Hindlimb muscle (tissue), 1 donor: ENCODE measurements around the gene COL4A1. TPM values are rescaled to one million over a fixed set of nuclear protein-coding genes. Genes with fewer than 3 reads are reported as not detected.

ENCODE experiments used
- DNase-seq: peaks from one replicate; pipeline ENCODE4 v3.0.0-alpha.2; 2013
- polyA plus RNA-seq: library from polyadenylated mRNA; unstranded; fragments of 120-200 nt; gene quantifications from one replicate; pipeline ENCODE4 v1.2.1, GENCODE V29; 2013; ENCODE audit not compliant: insufficient read length

COL4A1 gene
- polyA plus RNA-seq, 1 donor = 706 TPM

DNA sequence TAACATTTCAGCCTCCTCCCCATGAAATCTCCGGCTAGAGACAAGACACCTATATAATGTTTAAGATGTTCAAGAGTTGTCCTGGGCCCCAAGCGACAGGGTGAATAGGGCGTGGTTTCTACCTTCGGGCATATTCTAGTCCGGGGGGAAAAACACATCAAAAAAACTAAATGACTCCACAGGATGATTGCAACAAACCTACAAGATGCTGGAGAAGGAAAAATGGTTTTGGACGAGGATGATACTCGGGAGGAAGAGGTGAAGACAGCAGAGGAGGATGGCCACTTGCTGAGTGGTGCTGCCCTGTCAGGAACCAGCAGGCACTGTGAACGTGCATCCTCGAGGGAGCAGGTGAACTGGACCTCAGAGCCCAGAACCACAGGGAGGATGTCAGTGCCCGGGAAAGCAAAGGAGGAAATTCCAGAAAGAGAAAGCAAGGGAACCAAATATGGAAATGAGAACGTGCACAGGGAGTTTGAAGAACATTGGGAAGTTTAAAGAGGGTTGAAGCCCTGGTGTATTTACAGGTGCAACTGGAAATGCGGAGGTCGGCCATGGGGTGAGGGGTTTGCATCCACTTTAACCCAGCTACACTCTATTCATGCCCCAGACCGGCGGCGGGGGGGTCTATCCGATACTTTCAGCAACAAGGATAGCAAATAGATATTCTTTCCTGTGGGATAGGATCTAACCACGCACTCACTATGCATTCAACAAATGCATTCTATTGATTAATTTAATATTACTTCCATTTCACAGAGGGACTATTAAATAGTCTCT, 50.6 kb downstream of the COL4A1 start:
- no peak for DNase-seq

DNA sequence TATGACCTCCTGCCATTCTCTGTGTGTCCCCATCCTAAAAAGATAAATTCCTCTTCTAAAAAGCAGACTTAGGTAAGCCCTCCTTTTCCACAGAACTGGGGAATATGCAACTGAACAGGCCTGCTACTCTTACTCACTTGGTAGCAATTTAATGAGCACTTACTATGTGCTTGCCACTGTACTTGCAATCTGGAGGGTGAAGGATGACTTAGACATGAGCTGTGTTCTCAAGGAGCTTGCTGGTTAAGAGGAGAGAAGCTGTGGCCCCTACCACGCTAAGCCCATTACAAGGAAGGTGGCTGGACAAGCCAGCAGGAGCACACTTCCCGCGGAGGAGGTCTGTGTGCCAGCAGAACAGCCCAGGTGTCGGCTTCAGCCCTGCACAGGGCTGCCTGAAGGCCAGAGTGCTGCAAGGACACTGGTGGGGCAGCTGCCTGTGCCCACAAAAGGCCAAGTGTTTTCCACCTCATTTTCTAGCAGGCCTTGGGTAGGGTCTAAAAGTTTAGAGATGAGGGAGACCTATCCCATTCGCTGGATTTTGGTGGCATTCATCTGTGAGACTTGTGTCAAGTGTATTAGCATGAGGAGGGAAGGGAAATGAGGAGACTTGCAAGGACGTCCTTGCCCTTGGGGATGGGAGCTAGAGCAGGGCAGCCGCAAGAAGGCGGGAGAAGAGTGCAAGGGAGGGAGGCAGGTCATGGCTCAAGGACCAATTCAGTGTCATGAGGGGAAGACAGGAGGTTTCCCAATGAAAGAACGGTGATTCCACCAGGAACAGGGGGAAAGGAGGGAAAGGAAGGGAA, 52.0 kb downstream of the COL4A1 start:
- DNase-seq = no peak

DNA sequence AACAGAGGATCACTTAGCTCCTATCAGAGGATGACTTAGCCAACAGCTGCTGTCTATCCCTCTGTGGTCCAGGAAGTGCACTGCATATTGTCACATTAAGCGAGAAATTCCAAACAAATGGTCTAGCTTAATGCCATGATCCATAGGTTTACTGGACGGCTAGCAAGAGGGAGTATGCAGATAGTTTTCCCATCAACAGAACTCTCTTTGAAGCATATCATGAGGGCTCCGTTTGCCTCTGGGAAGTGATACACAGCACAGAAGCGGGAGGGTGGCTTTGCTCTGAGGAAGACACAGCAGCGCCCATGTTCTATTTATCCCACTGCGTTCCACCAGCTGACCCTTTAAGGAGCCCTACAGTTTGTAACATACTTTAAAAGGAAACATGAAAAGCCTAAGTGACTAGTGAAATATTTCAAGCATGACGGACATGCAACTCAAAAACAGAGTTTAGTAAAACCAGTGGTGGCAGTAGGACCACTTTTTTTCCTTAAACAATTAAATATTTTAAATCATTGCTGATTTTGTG, 52.7 kb downstream of the COL4A1 start:
- DNase-seq = no peak

DNA sequence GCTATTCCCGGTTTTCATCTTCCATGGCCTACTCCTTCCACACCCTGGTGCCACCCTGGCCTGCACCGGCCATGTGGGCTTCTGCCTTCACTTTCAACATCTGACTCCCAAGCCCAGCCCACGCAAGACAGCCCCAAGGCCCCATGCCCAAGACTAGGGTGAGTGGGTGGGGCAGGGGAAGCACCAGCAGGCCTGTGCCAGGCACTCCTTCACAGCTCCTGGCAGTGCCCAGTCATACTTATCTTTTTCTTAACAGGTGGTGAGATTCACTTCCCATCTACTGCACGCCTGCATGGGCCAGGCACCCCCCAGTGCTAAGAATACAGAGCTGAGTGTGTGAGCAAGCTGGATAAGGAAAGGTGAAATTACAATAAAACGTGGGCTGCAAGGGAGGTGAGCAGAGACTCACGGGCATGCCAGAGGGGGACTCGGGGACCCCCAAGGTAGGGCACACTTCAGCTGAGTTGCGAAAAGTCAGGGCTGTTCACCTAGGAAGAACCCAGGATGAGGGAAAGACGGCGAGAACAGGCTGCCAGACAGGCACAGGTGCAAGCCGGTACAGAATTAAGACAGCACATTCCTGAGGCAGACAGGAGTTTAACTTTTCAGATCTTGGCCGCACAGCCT, 55.7 kb downstream of the COL4A1 start:
- no peak for DNase-seq

DNA sequence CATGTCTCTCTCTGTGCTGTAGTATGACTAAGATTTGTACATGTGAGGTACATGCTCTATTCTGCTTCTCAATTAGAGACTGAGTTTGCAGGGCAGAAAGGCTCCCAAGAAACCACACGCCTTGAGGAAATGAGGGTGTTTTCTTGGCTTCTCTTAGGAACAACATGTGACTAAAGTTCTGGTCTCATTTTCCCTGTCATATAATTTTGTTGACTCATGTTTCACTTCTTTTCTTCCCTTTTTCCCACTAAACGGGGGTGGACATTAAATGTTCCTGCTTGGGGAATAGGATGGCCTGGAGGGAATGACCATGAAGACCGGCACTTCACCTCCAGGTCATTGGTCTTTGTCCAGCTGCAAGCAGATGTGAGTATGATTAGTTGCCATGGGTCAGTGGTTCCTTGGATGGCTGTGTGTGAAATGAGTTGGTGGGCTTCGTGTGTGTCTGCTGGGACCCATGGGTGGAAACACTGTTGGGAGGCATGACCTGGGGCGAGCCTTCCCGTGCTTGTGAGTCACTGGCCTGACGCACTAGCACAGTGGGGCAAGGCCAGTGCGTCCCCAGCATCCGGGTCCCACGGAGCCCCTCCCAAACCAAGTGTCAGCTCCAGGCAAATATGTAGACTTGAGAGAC, 56.6 kb downstream of the COL4A1 start:
- DNase-seq = no peak

DNA sequence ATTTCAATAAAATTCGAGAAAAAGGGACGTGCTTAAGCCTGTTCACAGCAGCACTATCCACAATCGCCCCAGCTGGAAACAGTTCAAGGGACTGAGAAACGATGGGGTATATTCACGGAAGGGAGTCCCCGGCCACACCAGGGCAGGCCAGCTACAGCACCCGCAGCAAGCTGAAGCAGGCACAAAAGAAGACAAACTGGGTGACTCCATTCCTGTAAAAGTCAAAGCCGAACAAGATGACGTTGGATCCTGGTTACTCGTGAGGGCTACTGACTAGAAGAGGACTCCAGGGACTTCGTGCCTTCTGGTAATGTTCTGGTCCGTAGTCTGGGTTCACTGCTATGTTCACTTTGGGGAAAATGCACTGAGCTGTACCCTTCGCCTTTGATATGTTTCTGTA, 57.6 kb downstream of the COL4A1 start:
- no peak for DNase-seq

DNA sequence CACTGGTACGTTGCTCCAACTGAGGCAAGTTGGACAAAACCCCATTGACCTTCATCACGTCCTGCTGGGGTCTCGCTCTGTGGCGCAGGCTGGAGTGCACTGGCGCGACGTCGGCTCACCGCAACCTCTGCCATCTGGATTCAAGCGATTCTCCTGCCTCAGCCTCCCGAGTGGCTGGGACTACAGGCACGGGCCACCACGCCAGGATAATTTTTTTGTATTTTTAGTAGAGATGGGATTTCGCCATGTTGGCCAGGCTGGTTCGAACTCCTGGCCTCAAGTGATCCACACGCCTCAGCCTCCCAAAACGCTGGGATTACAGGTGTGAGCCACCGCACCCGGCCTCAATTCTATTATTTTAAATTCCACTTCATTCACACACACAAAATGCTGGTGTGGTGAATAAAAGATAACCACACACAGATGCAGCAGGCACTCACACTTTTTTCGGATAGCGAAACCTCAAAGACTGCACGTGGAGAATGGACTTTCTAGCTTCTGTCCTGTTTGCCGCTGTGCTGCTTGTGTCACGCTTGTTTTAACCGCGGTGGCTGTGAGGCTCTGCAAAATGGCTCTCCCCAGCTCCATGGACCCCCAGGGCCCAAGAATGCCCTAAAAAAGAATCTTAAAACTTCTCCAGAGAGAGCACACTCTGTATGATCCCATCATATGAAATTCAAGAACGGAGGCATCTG, 58.4 kb downstream of the COL4A1 start:
- DNase-seq = no peak

DNA sequence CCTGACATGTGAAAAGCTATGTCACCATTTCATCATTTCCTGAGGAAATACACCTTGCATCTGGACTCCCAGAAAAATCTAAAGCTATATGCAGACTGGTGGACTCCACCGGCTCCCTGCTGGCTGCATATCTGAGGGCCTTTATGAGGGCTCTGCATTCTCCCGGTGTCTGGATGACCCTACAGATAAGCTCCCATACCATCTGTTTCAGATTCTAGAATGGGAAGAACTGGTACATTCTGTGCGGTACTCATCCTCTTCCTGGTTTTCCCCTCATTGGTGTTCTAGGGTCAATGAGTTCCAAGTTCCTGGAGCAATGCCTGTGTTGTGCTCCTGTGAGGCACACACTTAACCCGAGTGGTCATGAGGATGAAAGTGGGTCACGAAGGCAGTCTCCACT, 60.4 kb downstream of the COL4A1 start:
- DNase-seq = no peak

DNA sequence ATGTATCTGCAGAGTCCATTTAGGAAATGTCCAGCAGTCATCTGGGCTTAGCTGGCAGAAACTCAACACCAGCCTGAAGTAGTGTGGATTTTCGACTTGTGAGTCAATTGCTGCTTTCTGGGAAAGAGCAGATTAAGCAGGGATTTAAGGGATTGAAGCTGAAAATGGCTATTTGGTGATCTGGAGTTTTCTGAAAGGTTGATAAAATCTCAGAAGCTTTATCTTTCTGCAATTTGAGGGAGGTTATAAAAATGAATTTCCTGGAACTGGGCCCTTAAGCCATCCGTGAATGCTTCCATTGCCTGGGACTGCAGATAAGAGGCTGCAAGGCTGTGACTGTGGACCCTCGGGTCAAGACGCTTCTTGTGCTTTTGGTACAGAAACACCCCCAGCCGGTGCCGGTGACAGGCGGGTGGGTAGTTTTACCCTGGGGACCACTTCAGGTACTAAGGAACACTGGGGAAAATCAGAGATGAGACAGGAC, 61.5 kb downstream of the COL4A1 start:
- no peak for DNase-seq

DNA sequence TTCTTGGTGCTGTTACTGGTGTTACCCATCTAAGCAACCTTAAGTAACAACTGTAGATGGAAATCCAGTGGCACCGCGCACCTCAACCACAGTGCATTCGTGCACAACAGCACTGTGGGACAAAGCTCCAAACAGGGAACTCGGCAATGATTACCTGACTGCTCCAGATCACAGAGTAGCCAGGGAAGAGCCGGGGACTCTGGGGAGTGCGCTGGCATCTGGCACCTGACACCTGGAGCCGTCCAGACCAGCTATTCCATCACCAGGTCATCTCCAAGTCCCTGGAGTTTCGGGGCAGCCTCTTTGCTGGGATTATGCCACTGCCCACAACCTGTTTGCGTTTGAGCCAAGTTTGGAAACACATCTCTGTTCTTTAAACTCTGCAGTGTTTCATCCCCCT, 62.0 kb downstream of the COL4A1 start:
- DNase-seq = no peak

DNA sequence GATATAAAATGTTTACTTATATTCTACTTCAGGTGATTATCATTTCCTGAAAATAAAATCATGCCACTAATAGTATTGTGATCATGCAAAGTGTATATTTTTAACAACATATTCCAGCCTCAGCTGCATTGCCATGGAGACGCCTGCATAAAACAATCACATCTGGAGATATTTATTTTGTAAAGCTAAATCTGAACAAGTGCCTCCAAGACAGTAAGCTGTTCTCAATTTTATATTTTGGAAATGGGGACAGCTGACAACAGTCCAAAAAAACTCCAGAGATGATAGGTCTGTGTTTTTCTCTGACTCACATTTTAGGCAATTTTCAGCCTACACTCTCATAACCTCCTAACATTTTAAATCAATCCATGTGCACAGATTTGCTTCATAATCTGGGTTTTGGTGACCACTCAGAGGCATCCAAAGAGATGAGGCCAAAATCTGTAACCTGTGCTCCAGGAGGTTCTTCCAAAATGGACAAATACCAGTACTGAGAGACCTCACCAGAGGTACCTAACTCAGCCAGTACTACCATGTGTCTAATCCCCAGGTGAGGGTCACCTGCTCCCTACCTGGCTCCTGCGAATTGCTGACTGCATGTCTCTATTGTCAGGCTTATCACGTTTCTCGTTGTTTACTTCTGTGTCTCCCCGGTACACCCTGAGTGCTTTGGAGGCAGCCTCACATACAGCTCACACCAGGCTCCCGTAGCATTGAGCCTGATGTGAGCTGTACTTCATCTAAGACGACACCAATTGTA, 62.7 kb downstream of the COL4A1 start:
- peak; percentile 89 for DNase-seq

DNA sequence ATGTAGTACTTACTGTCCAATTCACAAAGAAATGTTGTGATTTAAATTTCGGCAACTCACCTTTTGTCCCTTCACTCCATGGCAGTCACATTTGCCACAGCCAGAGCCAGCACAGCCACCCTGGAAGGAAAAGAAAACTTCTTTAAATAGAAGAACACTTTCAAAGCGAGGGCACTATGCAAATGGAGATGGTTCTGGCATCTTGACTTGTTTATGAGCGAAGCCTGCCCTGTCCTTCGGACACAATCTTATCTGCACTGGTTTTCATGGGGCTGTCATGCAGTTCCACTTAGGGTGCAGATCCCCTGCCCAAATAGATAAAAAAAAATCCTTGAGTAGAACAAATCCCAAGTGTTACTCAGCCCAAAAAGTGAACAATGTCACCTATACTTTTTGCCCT, 64.3 kb downstream of the COL4A1 start:
- DNase-seq = no peak

DNA sequence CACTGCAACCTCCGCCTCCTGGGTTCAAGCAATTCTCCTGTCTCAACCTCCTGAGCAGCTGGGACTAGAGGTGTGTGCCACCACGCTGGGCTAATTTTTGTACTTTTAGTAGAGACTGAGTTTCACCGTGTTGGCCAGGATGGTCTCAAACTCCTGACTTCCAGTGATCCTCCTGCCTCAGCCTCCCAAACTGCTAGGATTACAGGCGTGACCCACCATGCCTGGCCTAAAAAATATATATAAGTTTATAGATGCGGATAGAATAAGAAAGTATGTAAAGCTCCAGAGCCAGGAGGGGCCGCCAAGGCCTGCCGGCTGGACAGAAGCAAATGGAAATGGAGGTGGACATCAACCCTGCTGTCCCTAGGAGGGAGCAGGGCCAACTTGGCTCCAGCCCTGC, 66.0 kb downstream of the COL4A1 start:
- DNase-seq = no peak

DNA sequence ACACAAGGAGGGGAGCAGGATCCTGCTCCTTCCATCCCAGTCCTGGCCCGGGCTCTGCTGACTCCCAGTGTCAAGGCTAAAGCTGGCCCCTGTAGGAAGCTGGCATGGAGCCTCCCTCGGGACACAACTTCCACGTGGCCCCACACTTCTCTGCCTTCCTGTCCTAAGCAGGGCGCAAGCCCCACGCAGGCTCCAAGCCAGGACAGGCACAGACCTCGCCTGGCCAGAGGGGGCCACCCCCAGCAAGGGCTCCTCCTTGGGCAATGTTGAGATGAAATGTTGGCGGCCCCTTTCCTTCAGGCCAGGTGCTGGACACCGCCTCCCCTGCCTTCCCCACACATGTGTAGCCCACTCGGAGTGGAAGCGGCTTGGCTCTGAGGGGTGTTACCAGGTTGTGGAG, 66.6 kb downstream of the COL4A1 start:
- DNase-seq = no peak

DNA sequence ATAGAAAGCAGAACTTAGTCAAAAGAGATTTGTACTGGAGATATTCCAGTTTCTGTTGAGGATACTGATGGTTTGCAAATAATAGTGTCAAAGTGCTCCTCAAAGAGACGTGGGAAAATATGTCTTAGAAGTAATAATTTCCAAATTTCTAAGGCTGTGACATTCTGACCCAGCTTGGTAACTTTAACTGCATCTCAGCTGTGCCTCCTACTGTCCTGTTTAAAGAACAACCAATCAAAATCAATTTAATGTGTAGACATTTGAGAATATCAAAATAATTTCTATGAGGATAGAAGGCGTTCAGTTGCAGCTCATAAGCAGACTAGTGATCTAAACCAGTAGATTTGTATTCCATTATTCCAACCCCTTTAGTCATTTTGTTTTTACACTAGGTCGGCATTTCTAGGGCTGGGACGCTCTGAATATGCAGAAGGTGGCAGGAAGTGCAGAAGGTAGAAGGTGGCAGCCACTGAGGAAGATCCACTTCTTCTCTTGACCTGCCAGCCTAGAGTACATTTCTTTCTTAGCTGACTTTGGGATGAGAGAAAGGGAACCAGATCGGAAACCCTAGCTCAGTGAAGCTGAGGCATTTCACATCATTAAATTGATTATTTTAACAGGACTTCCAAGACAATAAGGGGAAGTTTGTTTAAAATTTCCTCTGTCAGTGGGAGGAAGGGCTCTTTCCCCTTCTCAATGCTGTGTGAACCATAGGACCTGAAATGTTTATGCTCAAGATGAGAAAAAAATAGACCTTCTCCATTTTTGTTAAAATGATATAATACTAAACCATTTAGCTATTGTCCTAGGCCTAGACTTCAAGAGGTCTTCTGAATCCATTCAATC, 67.5 kb downstream of the COL4A1 start:
- no peak for DNase-seq

DNA sequence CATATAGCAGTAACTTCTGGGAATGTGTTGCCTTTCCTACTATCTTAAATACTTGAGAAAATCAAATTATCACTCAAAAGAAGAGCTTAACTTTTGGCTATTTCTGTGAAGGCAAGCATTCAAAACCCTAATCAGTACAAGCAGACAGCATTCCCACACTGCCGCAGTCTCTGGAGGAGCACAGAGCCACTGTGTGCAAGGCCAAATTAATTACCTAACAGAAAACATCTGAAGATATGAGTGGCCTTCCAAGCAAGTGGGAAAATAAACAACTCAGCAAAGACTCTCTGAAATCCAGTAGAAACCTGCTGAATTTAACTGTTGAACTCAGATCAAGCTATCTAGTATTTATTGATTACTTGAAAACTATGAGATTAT, 68.2 kb downstream of the COL4A1 start:
- no peak for DNase-seq

DNA sequence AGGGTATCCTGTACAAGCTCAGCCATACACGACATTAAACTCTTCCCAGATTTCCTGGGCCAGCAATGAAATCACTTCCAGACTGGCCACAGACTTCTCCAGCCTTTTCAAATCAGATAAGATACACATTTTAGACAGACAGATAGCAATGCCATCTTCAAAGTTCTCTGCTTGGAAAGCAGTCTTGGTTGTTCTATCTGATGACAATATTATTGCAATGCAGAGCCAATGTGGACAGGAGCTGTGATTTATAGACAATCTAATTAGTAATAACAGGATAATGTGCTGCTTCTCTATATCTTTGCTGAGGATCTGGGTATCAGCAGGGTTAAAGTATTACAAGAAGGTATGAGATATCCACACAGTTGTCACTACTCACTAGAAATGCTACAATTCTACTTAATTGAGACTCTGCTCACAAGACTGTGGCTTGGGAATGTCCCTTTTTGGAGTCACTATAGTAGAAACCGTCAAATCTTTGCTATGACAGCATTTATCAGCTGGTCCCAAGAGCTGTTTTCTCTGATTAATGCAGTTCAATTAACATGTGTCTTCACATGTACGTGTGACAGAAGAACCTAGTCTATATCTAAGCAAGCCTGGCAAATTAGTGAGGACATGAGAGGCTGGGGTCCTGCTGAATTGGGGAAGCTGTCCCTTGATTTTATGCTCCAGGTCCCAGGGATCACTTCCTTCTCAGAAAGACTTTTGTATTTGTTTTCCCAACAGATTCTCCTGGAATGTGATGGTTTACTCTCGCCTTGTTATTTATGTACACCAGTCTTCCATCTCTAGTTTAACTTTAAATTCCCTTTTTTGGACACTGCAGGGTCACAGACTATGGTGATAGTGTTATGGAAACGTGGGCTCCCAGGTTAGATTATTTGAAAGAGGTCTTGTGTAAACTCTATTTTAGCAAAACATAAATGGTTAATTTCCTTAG, 68.8 kb downstream of the COL4A1 start:
- no peak for DNase-seq

DNA sequence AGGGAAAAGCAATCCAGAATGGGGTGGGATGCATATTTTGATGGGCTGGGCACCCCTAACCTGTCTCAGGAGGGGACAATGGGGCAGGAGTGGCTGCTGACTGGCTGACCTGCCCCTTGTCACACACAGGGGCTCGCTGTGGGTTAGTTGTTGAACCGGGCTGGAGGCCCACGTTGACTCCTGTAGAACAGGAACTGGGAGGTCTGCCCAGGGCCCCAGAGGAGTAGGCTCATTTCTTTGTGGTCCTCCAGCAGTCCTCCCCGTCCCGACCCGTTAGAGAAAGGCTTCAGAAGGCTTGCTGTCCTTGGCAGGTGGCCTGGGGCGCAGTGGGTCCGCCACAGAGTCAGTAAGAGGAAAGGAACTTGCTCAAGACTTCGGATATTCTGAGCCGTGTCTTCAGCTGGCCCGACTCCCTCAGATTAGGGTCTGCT, 70.1 kb downstream of the COL4A1 start:
- DNase-seq = no peak

DNA sequence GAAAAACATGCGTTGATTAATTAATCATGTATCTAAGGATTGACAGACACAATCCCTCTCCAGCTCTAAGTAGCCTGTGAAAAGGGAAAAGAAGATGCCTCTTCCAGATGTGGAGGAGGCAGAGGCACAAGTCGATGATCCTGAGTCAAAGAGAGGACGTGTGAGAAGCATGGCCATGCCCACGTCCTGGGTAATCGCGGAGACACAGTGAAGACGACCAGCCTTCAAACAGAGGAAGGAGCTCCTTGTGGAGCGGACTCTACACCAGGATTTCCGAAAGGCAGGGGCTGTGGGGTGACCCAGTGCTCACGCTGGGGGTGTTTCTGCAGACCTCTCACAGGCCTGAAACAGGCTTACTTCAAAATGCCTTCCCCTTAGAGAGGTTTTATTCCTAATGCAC, 70.5 kb downstream of the COL4A1 start:
- no peak for DNase-seq
